ENCODE measurements around the gene CFAP97. TPM values are rescaled to one million over a fixed set of nuclear protein-coding genes. Genes with fewer than 3 reads are reported as not detected.
"Not testable (repeated sequence)": the region's sequence is repeated elsewhere in the genome, so short reads cannot be mapped to it uniquely, and the experiment has no call there.

The CFAP97 gene
- total RNA-seq, 1 donor from 2014 or later: 9.8 TPM

DNA sequence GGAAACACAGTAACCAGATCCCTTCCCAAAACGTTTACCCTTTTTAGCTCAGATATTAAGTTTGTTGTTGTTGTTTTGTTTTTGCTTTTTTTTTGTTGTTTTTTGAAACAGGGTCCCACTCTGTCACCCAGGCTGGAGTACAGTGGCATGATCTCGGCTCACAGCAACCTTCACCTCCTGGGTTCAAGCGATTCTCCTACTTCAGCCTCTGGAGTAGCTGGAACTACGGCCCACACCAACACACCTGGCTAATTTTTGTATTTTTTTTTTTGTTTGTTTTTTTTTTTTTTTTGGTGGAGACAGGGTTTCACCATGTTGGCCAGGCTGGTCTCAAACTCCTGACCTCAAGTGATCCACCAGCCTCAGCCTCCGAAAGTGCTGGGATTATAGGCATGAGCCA, 84.3 kb downstream of the CFAP97 start:
- DNase-seq; intact Hi-C loops (cut with micrococcal nuclease); ATAC-seq: not testable (repeated sequence)

DNA sequence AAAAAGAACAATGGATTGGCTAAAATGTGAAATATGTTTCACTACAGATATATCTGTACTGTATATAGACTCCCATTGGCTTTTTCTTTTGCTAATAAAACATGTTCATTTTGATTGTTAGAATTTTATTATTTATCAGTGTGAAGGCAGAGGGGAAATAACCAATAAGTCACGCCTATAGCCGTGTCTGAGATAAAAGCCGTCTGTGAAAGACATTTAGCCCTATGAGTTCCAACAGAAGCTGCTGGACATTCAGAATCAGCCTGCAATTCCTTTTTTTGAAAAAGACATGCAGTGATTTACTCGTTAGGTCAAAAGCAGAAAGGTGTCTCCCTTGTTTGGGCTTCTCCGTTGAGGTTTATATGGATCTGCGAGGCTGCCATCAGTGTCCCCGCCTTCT, 84.9 kb downstream of the CFAP97 start:
- intact Hi-C loops (cut with micrococcal nuclease): no loop called here
- ATAC-seq (no peak), DNase-seq (no peak)

DNA sequence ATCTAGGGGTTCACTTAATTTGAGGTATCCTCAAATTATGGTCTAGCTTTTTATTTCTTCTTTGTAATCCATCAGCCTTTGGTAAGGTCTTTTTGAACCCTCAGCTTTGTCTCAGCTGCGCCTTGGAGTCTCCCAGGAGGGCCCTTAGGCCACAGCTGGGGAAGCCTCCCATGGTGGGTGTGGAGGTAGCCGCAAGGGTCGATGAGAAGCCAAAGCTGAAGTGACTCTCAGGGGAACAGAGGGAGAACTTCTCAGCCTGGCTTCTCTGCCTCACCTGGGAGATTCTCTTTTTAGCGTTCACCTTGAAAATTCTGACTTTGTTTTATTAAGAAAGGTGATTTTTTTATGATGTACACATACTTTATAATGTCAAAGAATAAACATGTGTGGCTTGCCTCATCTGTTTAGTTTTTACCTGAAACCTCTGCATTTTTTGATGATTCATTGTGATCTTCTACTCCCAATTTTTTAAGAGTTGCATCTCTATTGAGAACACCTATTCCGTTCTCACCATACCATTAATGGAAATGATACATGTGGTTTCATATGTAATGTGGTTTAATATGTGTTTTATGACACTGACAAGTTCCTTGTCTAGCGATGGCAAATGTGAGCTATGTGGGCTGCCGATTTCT, 86.4 kb downstream of the CFAP97 start:
- no peak for ATAC-seq
- no peak for DNase-seq
- intact Hi-C loops (cut with micrococcal nuclease): no loop called here

DNA sequence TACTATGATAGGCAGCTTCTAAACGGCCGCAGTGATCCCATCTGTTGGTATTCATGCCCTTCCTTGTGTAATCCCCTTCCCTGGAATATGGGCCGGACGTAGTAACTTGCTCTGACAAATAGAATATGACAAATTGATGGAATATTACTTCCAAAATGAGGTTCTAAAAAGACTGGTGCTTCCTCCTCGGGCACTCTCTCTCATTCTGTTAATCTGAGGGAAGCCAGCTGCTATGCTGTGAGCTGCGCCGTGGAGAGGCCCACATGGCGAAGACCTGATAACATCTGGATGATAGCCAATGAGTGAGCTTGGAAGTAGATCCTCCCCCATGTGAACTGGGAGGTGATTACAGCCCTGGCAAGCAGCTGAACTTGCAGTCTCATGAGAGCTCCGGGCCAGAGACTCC, 88.0 kb downstream of the CFAP97 start:
- ATAC-seq (peak; percentile 88), DNase-seq (peak; percentile 81)
- intact Hi-C loops (cut with micrococcal nuclease): no loop called here

DNA sequence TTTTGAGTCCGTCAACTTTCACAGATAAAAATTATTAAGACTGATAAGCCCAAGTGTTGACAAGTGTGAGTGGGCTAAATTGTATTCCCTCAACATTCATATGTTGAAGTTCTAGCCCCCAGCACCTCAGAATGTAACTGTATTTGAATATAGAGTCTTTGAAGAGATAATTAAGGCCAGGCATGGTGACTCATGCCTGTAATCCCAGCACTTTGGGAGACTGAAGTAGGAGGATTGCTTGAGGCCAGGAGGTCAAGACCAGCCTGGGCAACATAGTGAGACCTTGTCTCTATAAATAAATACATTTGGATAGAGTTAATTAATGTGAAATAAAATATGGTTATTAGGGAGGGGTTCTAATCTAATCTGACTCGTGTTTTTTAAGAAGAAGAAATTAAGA, 90.5 kb downstream of the CFAP97 start:
- no peak for DNase-seq
- intact Hi-C loops (cut with micrococcal nuclease): no loop called here

DNA sequence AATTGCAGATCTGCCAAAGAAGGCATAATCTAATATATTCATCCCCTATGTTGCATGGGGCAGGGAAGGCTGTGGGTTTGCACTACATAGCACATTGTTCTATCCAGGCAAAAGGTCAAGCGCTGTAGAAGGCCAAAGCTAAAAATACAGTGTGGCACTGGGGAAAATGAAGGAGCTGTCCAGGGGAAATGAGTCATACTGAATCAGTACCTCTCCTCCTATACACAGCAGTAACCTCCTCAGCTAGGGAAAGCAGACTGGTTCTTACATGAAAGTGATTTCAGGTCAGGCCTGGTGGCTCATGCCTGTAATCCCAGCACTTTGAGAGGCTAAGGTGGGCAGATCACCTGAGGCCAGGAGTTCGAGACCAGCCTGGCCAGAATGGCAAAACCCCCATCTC, 91.7 kb downstream of the CFAP97 start:
- intact Hi-C loops (cut with micrococcal nuclease): no loop called here
- ATAC-seq: peak; percentile 93
- no peak for DNase-seq

More for the DNA sequence above, 90.5 kb downstream of the CFAP97 start:
- ATAC-seq: no peak

DNA sequence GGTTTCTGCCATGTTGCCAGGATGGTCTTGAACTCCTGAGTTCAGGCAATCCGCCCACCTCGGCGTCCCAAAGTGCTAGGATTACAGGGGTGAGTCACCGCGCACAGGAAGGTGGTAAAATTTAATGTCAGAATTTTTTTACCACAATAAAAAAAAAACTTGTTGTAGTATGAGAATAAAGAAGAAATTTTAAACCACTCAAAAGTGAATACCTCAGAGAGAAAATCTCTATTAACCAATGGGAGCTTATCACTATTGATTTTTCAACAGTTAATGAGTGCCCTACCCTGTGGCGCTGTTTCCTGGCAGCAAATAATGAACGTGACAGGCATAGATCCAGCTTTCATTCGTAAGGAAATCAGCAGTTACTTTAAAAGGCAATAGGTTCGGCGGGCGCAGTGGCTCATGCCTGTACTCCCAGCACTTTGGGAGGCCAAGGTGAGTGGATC, 93.4 kb downstream of the CFAP97 start:
- DNase-seq: no peak
- intact Hi-C loops (cut with micrococcal nuclease): no loop called here
- ATAC-seq: no peak

DNA sequence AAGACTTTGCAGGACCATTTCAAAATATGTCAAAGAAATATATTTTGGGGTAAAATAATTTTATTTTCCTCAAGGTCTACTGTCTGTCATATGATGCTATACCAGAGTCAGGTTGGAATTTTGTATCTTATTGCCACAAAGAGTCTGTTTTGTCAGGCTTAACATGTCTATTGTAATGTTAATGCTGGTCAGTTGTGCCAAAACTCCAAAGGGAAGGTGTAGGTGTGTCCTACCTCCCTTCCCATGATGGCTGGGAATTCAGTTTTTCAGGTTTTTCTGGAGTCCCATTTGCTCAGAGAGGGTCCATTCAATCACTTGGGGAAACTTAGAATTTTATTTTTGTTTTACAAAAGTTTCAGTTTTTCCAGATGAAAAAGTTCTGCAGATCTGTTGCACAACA, 94.1 kb downstream of the CFAP97 start:
- ATAC-seq (no peak), DNase-seq (no peak)
- intact Hi-C loops (cut with micrococcal nuclease): no loop called here

Other genes with a start within 250 kb of the CFAP97 start
- gene HELT, start 185.5 kb downstream of the CFAP97 start, total RNA-seq: not detected
- 2,343 TPM for gene SLC25A4, start 60.7 kb downstream of the CFAP97 start, total RNA-seq
- 10.0 TPM for gene SNX25, start 5.6 kb upstream of the CFAP97 start, total RNA-seq
- 2.4 TPM for gene LRP2BP, start 191.9 kb upstream of the CFAP97 start, total RNA-seq
- gene ANKRD37, start 192.8 kb upstream of the CFAP97 start, total RNA-seq: 15.2 TPM
- 48.5 TPM for gene UFSP2, start 222.0 kb upstream of the CFAP97 start, total RNA-seq